GM12874 (cell line): ENCODE results near the gene PDE3A.

Source experiments
- CTCF ChIP-seq: IDR thresholded peaks from 2 replicates; pipeline ENCODE4 v1.5.1; 2011; ENCODE audit warnings: low read depth, mild to moderate bottlenecking, control low read depth, low read length, moderate library complexity; ENCODE audit not compliant: insufficient read depth

Gene PDE3A

GRCh38 chr12:20474443-20474842, 106.1 kb downstream of the PDE3A start:
- no peak for TF ChIP-seq CTCF

GRCh38 chr12:20475542-20475941, 107.2 kb downstream of the PDE3A start:
- TF ChIP-seq CTCF, result no peak

GRCh38 chr12:20476551-20476950, 108.2 kb downstream of the PDE3A start:
- TF ChIP-seq CTCF, result no peak

GRCh38 chr12:20477255-20477654, 108.9 kb downstream of the PDE3A start:
- no peak for TF ChIP-seq CTCF

- TF ChIP-seq CTCF, result no peak
Measured at GRCh38 chr12:20477672-20478071, 109.3 kb downstream of the PDE3A start.

- TF ChIP-seq CTCF, result no peak
Measured at GRCh38 chr12:20482491-20483054, 114.2 kb downstream of the PDE3A start.

- no peak for TF ChIP-seq CTCF
Measured at GRCh38 chr12:20483776-20484175, 115.4 kb downstream of the PDE3A start.

GRCh38 chr12:20486233-20486632, 117.9 kb downstream of the PDE3A start:
- TF ChIP-seq CTCF, result no peak
